Activated naive CD4-positive, alpha-beta T cell treated with anti-CD3 and anti-CD28 coated beads, Interleukin-2, amount 50 U/mL, for 72 hours (primary cell): ENCODE results near the gene DUSP5. TPM values are rescaled to one million over a fixed set of nuclear protein-coding genes. Genes with fewer than 3 reads are reported as not detected.
"Not testable (repeated sequence)": the region's sequence is repeated elsewhere in the genome, so short reads cannot be mapped to it uniquely, and the experiment has no call there.

Experiments used
- ATAC-seq, 2 donors: fragments of 150-1000 bp; cut with Tn5 transposase; 2 replicates each; pipeline ENCODE4 v1.10.0; 2021; ENCODE audit warnings: mild to moderate bottlenecking in 2 of 2, moderate library complexity in 2 of 2
- DNase-seq, 2 donors: peaks; one replicate each; pipeline ENCODE4 v3.0.0; 2021 to 2022; ENCODE audit warnings: low spot score in 2 of 2
- H3K27ac Mint-ChIP-seq, 2 donors: one replicate each; pipeline ENCODE4 v1.8.0; 2022; ENCODE audit warnings: mild to moderate bottlenecking in 2 of 2, mixed read lengths in 2 of 2
- H3K36me3 Mint-ChIP-seq, 2 donors: one replicate each; pipeline ENCODE4 v1.8.0; 2022; ENCODE audit warnings: mixed read lengths in 2 of 2
- H3K9me3 Mint-ChIP-seq, 2 donors: one replicate each; pipeline ENCODE4 v1.8.0; 2022; ENCODE audit warnings: mixed read lengths in 2 of 2
- total RNA-seq, 2 donors: library from RNA; stranded (reverse); gene quantifications; one replicate each; pipeline ENCODE4 v1.2.3, GENCODE V29; 2022

Gene DUSP5, protein sequence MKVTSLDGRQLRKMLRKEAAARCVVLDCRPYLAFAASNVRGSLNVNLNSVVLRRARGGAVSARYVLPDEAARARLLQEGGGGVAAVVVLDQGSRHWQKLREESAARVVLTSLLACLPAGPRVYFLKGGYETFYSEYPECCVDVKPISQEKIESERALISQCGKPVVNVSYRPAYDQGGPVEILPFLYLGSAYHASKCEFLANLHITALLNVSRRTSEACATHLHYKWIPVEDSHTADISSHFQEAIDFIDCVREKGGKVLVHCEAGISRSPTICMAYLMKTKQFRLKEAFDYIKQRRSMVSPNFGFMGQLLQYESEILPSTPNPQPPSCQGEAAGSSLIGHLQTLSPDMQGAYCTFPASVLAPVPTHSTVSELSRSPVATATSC
- total RNA-seq, result 10 to 100 TPM; 23.0 to 32.4 TPM

DNA sequence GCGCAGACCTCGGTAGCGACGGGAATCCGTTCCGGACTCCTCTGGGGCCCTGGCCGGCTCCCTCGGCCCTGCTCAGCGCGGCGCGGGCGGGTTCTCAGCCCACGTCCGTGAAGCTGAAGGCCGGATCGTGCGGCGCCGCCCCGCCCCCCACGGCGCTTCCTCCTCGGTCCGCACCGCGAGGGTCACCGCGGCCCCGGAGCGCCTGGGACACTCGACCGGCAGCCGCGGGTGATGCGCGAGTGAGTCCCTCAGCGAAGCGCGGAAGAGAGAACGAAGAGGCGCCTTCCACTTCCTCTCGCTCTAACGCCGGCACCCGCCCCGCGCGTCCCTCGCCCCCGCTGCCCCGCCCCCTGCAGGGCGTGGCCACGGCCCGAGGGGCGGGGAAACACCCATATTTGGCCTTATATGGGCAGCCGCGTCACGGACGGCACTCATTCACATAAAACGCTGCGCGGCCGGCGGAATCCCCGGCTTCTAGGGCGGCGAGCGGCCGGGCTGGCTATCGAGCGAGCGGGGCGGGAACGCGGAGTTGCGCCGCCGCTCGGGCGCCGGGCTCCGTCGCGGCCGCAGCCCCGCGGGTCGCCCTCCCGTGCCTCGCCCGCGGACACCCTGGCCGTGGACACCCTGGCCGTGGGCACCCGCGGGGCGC, at the start of gene DUSP5:
DUSP5 (plus strand) TSS at position 470 of the 649 bp plus-strand sequence. CDS start 215 bp downstream, outside the sequence.
- no peaks in the 10 kb centered on the region for H3K9me3 Mint-ChIP-seq
- H3K27ac Mint-ChIP-seq, result peak within 1 kb of the TSS; percentile 92 to 95
- DNase-seq (peak; percentile 97 to 99), ATAC-seq (peak; percentile 76 to 88)
- H3K36me3 Mint-ChIP-seq, result peaks cover 17 to 40% of the 10 kb centered on the region in 2 donors

DNA sequence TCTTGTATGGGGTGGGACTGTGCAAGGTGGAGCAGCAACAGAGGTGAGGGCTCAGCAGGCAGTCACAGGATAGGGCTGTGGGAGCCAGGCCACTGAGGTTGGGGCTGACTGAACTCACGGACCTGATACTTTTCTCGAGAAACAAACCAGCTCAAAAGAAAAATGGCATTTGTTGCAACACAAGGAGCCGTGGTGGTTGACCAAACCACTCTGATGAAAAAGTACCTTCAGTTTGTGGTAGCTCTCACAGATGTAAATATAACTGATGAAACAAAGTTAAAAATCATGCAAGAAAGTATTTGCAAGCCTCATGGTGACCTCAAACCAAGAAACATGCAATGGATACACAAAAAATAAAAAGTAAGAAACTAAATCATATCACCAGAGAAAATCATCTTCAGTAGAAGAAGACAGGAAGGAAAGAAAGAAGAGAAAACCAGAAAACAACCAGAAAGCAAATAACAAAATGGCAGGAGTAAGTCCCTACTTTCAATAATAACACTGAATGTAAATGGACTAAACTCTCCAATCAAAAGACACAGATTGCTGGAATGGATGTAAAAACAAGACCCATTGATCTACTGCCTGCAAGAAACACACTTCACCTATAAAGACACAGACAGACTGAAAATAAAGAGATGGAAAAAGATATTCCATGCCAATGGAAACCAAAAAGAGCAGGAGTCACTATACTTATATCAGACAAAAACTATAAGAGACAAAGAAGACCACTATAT, 48.9 kb upstream of the DUSP5 start:
- DNase-seq, result no peak
- no peak overlapping the region for H3K27ac Mint-ChIP-seq

DNA sequence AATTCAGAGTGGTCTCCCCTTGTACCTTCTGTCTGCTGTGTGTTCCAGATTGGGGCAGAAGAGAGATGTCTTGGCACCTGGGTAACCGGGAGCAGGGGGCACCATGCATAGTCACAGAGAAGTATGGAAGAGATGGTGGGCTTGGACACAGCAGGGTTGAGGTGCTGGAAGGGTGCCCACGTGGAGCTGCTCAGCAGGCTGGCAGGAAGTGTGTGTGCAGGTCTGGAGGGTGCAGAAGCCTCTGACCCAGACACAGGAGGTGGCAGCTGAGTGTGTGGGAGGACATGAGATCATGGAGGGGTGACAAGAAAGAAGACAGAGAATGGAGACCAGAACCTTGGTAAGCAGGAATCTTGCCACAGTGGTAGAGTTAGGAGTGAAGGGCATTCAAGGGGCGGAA, 42.3 kb upstream of the DUSP5 start:
- DNase-seq (no peak), ATAC-seq (peak; percentile 52 to 79)
- H3K9me3 Mint-ChIP-seq, result no peaks in the 10 kb centered on the region
- no peaks in the 10 kb centered on the region for H3K36me3 Mint-ChIP-seq
- H3K27ac Mint-ChIP-seq, result peak overlapping the region; percentile 20 to 32

More for the DNA sequence above, 48.9 kb upstream of the DUSP5 start:
- ATAC-seq, result no peak
- H3K9me3 Mint-ChIP-seq, result no peaks in the 10 kb centered on the region
- H3K36me3 Mint-ChIP-seq, result no peaks in the 10 kb centered on the region

DNA sequence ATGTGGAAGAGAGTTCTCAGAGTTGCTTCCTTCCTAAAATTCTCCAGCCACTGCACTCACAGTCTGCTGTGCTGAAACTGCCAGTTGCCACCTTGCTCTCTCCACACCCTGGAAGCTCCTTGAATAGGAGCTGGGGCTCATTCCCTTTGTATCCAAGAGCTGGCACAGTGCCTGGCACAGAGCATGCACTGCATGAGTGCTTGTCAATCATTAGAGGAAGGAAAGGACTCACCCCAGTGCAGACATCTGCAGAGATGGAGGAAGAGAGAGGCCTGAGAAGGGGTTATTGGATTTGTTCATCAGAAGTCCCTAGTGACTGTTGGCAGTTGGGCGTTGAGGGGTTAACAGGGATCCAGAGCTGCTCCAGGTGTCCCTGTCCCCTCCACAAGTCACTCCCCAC, 41.7 kb upstream of the DUSP5 start:
- DNase-seq (no peak), ATAC-seq (no peak)
- H3K27ac Mint-ChIP-seq, result peak overlapping the region in 1 of 2 donors; percentile 20
- no peaks in the 10 kb centered on the region for H3K9me3 Mint-ChIP-seq
- H3K36me3 Mint-ChIP-seq, result no peaks in the 10 kb centered on the region

DNA sequence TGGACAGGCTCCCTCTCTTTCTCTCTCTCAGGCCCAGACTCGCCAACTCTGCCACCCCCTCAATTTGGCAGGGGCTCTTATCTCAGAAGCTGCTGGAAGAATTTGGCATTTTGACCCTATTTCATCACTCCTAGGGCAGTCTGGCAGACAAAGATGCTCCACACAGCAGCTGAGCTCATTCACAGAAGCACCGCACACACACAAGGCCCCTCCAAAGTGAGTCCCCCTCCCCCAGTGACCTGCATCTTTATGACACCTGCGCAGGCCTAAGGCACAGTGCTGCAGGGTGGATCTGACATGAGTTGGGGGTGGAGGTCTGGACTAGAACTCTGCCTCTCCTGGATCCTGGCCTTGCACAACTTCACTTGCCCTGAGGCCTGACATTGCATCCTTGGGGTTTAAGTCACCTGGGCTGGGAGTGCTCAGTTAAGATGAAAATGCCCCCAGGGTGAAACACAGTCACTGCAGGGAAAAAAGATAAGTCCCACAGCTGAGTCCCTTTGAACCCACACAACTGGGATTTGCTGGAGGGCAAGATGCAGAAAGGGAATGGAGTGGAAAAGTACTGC, 41.1 kb upstream of the DUSP5 start:
- ATAC-seq (no peak), DNase-seq (no peak)
- no peaks in the 10 kb centered on the region for H3K36me3 Mint-ChIP-seq
- no peak overlapping the region for H3K27ac Mint-ChIP-seq
- H3K9me3 Mint-ChIP-seq, result no peaks in the 10 kb centered on the region

DNA sequence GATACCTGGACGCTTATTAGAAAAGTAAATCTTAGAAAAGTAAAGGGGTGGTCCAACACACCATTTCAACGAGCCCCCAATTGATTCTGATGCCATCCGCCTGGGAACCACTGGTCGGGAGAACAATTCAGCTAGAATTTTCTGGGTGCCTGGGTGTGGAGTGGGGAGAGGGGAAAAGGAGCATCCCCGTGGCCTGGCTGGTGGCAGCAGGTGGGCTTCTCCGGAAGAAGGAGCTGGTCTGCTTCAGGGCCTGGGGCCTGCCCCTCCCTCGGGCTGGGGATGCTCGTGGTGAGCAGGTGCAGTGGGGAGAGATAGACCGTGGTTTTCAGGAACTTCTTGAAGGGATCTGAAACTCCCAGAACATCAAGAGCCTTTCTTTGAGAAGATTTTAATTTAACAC, 39.9 kb upstream of the DUSP5 start:
- no peak for ATAC-seq
- DNase-seq, result no peak
- H3K9me3 Mint-ChIP-seq, result no peaks in the 10 kb centered on the region
- peak overlapping the region in 1 of 2 donors; percentile 17 for H3K27ac Mint-ChIP-seq
- H3K36me3 Mint-ChIP-seq, result no peaks in the 10 kb centered on the region

DNA sequence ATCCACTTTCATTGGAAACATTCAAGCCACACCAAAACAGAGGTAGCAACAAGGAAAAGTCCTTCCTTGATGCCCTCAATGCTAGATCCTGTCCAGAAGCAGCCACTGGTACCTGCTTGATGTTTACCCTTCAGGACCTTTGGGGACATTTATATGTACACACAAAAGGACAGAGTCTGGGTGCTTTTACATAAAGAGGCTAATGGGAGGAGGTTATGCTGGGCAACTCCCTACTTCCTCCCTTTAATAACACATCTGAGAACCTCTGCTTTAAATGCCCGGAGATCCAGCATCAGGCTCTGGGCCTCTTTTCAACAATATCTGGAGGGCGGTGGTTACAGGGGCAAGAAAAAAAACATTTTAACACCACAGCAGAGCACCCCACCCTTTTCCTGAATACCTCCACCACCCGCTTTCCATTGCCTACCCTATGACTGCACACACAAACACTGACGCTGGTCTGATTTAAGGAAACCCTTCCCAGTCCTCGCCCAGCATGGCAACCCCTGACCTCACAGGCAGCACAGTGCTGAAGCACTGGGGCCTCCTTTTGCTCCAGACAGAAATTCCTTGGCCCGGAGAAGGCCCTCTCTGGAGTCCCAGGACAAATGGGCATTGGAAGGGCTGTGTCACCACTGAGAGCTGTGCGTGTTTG, 39.3 kb upstream of the DUSP5 start:
- H3K36me3 Mint-ChIP-seq, result no peaks in the 10 kb centered on the region
- ATAC-seq (no peak), DNase-seq (no peak)
- H3K9me3 Mint-ChIP-seq, result no peaks in the 10 kb centered on the region
- H3K27ac Mint-ChIP-seq, result no peak overlapping the region

DNA sequence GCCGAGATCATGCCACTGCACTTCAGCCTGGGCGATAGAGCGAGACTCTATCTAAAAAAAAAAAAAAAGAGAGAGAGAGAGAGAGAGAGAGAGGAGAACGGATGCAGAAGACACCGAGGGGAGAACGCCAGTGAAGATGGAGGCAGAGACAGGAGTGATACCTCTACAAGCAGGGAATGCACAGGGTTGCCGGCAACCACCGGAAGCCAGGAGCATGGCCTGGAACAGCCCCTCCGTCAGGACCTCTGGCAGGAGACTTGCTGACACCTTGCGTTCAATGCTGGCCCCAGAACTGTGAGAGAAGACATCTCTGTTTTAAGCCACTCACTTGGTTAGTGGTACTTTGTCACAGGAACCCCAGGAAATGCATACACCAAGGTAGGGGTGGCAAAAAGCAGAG, 38.1 kb upstream of the DUSP5 start:
- DNase-seq (no peak), ATAC-seq (no peak)
- Mint-ChIP-seq H3K9me3 (no peaks in the 10 kb centered on the region), H3K36me3 (no peaks in the 10 kb centered on the region), H3K27ac (no peak overlapping the region)

DNA sequence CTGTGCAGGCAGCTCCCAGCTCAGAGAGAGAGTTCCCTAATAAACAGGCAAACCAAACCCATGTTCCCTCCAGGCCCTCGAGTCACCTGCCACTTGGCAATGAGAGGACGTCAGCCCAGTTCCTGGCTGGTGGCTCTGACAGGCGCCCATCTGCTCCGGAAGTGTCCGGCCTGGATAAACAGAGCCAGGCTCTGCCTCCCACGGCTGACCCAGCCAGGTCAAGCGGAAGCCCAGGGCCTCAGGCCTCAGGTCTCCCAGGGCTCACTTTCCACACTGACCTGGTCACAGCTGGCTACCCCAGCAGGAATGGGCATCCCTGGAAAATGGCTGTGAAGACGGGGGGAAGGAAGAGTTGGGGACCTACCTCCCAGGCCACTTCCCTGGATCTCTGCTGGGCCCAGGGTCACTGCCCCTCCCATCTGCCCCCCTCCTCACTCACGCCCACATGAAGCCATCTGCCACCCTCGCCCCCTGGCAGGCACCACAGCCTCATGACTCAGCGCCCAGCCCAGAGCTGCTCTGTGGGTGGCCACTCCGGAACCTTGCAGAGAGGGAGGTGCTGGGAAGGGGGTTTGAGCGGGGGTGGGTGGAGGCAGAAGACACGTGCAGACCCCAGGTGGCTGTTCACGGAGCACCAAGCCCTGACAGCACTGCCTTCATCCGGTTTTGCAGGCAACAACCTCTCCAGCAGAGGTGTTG, 37.4 kb upstream of the DUSP5 start:
- no peaks in the 10 kb centered on the region for H3K36me3 Mint-ChIP-seq
- no peaks in the 10 kb centered on the region for H3K9me3 Mint-ChIP-seq
- peak overlapping the region in 1 of 2 donors; percentile 74 for H3K27ac Mint-ChIP-seq
- DNase-seq (no peak), ATAC-seq (peak; percentile 45 to 63)

DNA sequence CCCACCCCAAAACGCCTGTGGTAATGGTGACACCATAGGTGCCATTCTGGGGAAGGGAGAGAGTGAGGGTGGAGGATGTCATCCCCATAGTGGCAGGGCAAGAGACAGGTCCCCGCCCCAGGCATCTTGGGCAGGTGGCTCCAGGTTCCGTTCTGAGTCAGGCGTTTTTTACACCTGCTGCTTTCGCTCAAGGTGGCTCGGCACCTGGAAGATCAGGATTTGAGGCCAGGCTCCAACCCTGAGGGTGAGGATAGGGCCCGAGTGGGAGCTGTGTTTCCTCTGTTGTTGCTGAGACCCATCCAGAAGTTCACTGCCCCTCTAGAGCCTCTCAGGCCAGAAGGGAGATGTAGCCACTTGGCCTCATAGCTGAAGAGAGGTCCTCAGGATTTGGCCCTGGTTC, 36.6 kb upstream of the DUSP5 start:
- ATAC-seq (no peak), DNase-seq (no peak)
- no peaks in the 10 kb centered on the region for H3K9me3 Mint-ChIP-seq
- H3K27ac Mint-ChIP-seq, result peak overlapping the region in 1 of 2 donors; percentile 74
- H3K36me3 Mint-ChIP-seq, result no peaks in the 10 kb centered on the region

DNA sequence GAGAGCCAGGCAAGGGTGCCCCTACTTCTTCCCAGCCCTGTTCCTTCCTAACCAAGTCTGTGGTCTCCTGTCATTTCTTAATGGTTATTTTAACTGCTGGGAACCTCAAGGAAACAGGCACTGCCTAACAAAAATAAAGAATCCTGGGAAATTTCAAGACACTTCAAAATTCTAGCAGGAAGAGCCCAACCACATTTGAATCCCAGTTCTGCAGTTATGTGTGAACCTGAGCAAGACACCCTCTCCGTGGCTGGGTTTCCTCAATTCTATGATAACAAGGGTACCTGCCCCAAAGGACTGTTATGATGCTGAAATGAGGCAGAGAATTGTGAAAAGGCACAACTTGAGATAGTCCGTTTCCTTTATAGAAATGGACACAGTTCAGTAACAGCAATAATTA, 36.2 kb upstream of the DUSP5 start:
- no peaks in the 10 kb centered on the region for H3K36me3 Mint-ChIP-seq
- no peaks in the 10 kb centered on the region for H3K9me3 Mint-ChIP-seq
- DNase-seq, result no peak
- H3K27ac Mint-ChIP-seq, result no peak overlapping the region
- ATAC-seq, result no peak

DNA sequence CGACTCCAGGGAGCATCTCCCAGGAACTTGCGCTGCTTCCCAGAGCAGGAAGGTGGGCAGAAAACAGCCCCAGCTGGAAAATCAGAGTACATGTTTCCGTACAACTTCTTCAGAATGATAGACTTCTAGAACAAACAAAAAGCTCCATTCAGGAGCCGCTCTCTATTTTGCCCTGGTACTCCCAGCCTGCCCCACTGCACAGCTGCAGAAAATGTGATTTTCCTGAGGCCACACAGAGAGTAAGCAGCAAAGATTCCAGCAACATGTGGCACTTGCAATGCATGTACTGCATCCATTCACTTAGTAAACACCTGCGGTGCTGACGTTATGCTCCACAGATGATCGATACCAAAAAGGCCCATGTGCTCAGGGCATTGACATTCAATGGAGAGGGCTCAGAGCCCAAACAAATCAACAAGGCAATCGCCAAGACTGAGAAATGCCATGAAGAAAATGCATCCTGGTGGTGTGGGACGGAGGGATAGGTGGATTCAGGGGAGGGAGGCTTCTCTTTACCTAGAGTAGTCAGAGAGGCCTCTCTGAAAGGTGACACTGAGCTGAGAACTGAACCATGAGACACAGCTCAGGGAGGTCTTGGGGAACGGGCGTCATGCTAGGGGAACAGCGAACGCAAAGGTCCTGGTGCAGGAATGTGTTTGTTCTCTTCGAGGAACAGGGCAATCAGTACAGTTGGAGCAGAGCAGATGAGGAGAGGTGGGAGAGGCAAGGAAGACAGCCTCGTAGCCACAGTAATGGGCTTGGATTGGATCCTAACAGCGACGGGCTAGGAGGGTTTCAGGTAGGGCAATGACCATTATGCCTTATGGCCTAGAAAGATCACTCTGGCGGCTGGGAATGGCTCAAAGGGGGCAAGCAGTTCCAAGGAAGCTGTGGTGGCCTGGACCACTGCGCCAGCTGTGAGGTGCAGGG, 35.3 kb upstream of the DUSP5 start:
- Mint-ChIP-seq H3K9me3 (no peaks in the 10 kb centered on the region), H3K36me3 (no peaks in the 10 kb centered on the region), H3K27ac (peak overlapping the region in 1 of 2 donors; percentile 66)
- ATAC-seq, result no peak
- no peak for DNase-seq

DNA sequence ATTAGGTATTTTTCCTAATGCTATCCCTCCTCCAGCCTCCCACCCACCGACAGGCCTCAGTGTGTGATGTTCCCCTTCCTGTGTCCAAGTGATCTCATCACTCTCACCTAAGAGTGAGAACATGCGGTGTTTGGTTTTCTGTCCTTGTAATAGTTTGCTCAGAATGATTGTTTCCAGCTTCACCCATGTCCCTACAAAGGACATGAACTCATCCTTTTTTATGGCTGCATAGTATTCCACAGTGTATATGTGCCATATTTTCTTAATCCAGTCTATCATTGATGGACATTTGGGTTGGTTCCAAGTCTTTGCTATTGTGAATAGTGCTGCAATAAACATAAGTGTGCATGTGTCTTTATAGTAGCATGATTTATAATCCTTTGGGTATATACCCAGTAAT, 29.4 kb upstream of the DUSP5 start:
- H3K36me3 Mint-ChIP-seq, DNase-seq, H3K27ac Mint-ChIP-seq, ATAC-seq, H3K9me3 Mint-ChIP-seq: not testable (repeated sequence)

DNA sequence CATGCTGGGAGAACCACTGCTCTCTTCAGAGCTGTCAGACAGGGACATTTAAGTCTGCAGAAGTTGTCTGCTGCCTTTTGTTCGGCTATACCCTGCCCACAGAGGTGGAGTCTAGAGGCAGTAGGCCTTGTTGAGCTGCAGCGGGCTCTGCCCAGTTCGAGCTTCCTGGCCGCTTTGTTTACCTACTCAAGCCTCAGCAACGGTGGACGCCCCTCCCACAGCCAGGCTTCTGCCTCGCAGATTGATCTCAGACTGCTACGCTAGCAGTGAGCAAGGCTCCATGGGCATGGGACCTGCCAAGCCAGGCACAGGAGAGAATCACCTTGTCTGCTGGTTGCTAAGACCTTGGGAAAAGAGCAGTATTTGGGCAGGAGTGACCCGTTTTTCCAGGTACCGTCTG, 27.2 kb upstream of the DUSP5 start:
- ATAC-seq, H3K9me3 Mint-ChIP-seq, H3K27ac Mint-ChIP-seq, DNase-seq, H3K36me3 Mint-ChIP-seq: not testable (repeated sequence)

DNA sequence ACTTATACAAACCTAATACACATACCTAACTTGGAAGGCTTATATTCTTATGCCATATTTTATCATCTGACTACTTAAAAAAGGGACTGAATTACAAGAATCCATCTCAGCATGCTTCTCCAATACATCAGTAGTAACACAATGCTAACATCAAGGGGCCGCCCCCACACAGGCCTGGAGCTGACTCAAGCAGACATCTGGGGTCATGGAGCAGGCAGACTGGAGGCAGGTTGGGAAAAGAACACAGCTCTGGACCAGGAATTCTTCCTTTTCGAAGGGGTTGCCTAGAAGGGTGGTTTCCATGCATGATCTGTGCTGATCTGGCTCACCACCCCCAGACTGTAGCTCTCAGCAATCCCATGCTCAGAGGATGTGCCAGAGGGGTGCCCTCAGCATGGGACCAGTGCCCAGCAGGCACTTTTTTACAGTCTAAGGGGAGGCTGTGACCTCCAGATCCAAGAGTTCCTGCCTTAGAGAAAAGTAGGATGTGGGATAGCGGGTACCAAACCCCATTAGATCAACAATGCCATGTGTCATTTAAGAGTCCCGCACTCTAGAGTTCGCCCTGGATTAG, 26.1 kb upstream of the DUSP5 start:
- no peak for DNase-seq
- H3K36me3 Mint-ChIP-seq, result peaks cover 0 to 10% of the 10 kb centered on the region in 2 donors
- no peak for ATAC-seq
- no peak overlapping the region for H3K27ac Mint-ChIP-seq
- H3K9me3 Mint-ChIP-seq, result no peaks in the 10 kb centered on the region
